Stromal cell of bone marrow (primary cell): ENCODE data around the gene MVB12B.
A peak's percentile ranks its signal among the peaks of the same experiment; 100 is the strongest.

Source experiments
- DNase-seq: peaks from one replicate; pipeline ENCODE4 v3.0.0-alpha.2; 2012; ENCODE audit warnings: low read depth

Gene MVB12B

GRCh38 chr9:126386776-126387175 is 60.1 kb downstream of the MVB12B start:
- no peak for DNase-seq

- no peak for DNase-seq
These were observed 62.5 kb downstream of the MVB12B start for GRCh38 chr9:126388964-126389708.

GRCh38 chr9:126389992-126390391 is 63.4 kb downstream of the MVB12B start:
- DNase-seq: no peak

- no peak for DNase-seq
These were observed 64.3 kb downstream of the MVB12B start for GRCh38 chr9:126390923-126391322.

- no peak for DNase-seq
These were observed 65.4 kb downstream of the MVB12B start for GRCh38 chr9:126391713-126392661.

- no peak for DNase-seq
These were observed 66.2 kb downstream of the MVB12B start for GRCh38 chr9:126392662-126393371.

- DNase-seq: no peak
These were observed 67.2 kb downstream of the MVB12B start for GRCh38 chr9:126393876-126394275.

GRCh38 chr9:126394802-126395201 is 68.2 kb downstream of the MVB12B start:
- DNase-seq: no peak

GRCh38 chr9:126395439-126396212 is 69.0 kb downstream of the MVB12B start:
- DNase-seq: peak; percentile 28

GRCh38 chr9:126397056-126397455 is 70.4 kb downstream of the MVB12B start:
- no peak for DNase-seq

GRCh38 chr9:126398403-126399058 is 71.9 kb downstream of the MVB12B start:
- peak; percentile 30 for DNase-seq

GRCh38 chr9:126399251-126399650 is 72.6 kb downstream of the MVB12B start:
- DNase-seq: no peak

- DNase-seq: no peak
These were observed 73.2 kb downstream of the MVB12B start for GRCh38 chr9:126399789-126400188.

GRCh38 chr9:126400571-126400970 is 73.9 kb downstream of the MVB12B start:
- DNase-seq: no peak

- DNase-seq: no peak
These were observed 74.5 kb downstream of the MVB12B start for GRCh38 chr9:126401107-126401506.

GRCh38 chr9:126401581-126401980 is 75.0 kb downstream of the MVB12B start:
- DNase-seq: no peak

- DNase-seq: no peak
These were observed 76.8 kb downstream of the MVB12B start for GRCh38 chr9:126403397-126403796.

- no peak for DNase-seq
These were observed 77.8 kb downstream of the MVB12B start for GRCh38 chr9:126404459-126404858.

GRCh38 chr9:126406075-126406667 is 79.5 kb downstream of the MVB12B start:
- DNase-seq: no peak

GRCh38 chr9:126407114-126407870 is 80.7 kb downstream of the MVB12B start:
- DNase-seq: no peak
